NCI-H2196 (cell line): ENCODE results near the gene FOXJ3.

Experiments
- DNase-seq: peaks from one replicate; lab custom pipeline; 2025; ENCODE audit not compliant: unreplicated experiment; lab: John Stamatoyannopoulos, UW

The FOXJ3 gene

DNA sequence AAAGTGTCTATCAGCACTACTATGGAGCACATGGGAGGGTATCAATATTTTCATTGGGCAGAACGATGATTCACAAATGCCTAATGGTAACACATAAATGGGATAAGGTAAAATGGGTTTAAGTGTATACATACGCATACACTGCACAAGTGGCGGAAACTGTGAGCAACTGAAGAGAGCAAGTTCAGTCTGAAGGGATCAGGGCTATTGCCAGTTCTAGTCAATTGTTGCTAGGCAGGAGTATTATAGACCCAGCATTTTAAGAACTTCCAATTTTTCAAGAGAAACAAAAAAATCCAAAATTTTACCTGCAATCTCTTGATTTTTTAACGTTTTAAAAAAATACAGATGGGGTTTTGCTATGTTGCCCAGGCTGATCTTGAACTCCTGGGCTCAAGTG lies 23.1 kb downstream of the FOXJ3 start:
- DNase-seq, result no peak

DNA sequence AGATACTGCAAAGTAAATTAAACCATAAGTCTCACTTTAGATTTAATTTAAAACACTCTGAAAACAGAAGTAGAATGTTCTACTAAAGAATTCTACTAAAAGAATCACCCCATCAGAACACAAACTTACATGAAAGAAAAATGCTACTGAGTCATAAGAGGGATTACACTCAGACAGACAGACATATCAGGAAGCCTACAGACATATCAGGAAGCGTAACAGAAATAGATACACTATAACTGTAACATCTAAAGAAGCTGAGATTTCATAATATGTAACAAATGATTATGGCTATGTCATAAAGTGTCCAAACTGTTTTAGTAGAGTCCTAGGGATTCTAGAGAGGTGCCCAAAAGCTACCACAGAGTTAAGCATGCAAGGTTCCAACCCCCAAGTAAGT lies 23.9 kb downstream of the FOXJ3 start:
- DNase-seq, result no peak

DNA sequence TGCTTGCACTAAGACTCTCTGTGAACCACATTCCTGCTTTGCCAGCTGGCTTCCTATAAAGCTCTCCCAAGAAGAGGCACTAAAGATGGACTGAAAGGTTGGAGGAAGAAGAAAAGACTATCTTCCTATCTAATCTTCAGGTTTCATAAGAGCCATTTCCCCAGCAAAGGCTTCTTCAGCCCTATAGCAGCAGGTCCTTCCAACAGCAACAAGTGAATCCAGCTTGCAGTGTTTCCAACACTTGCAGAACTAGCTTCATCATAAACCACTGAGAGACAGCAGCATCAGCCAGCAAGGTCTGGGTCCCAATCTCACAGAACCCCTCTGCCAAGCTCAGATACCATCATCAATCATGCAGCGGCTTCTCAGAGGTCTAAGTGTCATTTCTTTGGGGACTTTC lies 28.1 kb downstream of the FOXJ3 start:
- DNase-seq, result no peak

DNA sequence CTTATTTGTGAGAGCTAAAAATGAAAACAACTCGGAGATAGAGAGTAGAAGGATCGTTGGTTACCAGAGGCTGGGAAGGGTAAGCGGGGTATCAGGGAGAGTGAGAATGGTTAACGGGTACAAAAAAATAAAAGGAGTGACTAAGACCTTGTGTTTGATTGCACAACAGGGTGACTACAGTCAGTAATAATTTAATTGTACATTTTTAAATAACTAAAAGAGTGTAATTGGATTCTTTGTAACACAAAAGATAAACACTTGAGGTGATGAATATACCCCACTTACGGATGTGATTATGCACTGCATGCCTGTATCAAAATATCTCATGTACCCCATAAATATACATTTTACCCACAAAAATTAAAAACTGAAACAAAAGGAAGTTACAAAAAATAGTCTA lies 29.4 kb downstream of the FOXJ3 start:
- no peak for DNase-seq

DNA sequence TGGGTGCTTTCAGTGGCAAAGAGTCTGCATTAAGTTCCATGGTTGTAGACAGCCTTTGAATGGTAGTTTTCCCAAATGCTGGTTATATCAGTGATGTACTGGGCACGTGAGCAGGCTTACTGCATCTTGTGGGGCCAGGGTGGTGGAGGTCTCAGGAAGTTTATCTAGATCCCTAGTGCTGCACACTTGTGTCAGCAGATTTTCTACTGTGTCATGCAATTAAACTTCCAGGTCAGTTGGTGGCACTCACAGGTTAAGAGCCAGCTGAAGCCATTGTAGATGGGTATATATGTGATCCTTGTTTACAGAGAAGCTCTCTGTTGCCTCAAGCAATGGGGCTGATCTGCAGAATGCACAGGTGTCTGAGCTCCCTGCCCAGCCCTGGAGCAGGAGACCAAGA lies 33.0 kb downstream of the FOXJ3 start:
- no peak for DNase-seq

DNA sequence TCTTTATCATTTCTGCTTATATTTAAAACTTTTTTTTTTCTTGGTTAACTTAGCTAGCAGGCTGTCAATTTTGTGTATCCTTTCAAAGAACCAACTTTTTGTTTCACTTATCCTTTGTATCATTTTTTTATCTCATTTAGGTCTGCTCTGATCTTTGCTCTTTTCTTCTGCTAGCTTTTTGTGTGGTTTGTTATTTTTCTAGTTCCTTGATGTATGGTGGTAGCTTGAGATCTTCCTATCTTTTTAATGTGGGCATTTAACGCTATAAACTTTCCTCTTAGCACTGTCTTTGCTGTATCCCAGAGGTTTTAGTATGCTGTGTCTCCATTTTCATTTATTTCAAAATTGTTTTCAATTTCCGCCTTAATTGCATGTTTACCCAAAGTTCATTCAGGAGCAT lies 36.5 kb downstream of the FOXJ3 start:
- DNase-seq, result no peak

DNA sequence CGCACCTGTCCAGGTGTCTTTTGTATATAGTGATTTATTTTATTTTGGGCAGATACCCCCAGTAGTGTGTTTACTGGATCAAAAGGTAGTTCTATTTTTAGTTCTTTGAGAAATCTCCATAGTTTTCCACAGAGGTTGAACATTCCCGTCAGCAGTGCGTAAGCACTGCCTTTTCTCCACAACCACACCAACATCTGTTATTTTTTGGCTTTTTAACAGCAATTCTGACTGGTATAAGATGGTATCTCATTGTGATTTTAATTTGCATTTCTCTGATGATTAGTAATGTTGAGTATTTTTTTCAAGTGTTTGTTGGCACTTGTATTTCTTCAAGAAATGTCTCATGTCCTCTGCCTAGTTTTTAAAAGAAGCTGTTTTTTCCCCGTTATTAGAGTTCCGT lies 39.2 kb downstream of the FOXJ3 start:
- no peak for DNase-seq

DNA sequence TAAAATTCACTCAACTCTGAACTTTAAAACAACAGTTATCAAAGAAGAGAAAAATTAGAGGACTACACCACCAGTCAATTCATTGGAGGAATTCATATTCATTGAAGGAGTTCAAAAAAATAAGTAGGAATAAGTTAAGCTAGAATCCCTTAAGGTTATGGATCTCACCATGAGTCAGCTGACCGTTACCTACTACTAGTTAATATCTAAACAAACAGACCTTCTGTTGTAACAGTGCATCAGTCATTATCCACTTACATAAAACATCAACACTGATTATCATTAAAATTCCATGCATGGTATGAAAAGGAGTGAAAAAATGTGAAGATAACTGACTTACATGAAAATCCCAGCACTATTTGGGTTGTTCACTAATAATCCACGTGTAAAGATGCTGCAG lies 44.9 kb downstream of the FOXJ3 start:
- DNase-seq, result no peak

DNA sequence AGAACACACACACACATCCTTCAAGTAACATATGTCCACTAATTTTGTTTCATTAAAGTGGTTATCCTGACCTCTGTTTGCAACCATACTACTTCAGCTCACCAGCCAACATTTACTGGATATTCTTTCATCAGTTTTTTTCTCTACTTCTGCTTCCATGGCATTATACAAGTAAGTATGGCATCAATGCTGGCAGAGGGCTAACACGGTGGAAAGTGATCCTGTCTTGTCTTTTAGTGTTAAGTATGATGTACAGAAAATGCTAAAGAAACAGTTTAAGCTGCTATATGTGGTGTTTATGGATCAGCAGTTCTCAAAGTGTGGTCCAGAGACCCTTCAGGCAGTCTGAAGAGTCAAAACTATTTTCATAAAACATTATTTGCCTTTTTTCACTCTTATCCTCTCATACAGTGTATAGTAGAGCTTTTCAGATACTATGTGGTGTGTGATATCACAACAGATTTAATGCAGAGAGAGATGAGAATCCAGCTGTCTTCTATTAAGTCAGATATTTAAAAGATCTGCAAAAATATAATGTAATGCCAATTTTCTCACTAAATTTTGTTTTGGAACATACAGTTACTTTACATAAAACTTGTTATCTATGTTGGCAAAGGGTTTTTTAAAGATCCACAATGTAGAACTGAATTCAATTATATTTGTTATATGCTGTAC lies 46.6 kb downstream of the FOXJ3 start:
- DNase-seq, result no peak

DNA sequence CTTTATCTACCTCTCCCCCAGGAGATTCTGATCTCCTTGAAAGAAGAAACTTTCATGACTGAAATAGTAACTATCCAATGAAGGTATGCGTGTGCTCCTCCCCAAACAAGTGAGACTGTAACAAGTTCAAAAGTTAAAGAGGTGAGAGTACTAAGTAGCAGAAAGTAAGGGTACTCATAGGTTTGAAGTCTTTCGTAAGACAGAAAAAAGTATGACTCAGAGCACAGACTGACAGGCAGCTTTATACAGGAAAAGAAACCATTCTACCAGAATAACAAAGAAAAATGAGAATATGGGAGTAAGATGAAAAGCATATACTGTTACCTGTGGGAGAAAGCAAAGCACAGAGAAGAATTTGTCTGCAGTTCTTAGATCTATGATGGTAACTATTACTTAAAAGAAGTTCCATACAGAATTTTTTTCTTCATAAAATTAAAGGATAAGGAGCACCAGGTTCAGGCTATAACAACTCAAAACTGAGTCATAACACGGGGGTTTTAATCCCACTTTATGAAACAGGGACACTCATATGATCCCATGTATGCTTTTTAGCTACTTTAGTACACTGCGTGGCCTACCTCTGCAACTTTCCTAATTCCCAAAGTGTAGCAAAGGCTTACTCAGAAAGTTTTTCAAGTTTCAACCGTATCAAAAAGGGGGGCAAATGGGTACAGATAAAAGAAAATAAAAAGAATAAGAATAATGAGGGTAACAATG lies 52.0 kb downstream of the FOXJ3 start:
- DNase-seq, result no peak

DNA sequence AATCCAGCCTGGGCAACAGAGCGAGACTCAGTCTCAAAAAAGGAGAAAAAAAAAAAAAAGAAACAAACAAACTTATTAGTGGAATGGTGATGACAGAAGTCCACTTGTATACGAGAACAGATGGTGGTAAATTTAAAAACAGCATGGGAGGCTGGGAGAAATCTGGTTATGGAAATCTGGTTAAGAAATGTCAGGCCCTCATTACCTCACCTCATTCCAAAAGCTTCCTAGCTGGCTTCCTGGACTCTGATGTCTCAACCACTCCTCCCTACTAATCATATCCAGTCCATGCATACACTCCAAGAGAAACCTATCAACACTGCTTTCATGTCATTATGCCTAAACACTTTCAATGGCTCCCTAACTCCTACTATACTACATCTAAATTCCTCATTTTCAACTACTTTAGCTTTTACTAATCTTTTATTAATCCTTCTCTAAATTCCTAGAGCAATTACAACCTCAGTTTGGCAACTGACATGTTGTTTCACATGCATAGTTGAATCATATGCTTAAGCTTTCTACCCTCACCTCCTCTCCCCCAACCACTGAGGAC lies 52.9 kb downstream of the FOXJ3 start:
- DNase-seq, result no peak

DNA sequence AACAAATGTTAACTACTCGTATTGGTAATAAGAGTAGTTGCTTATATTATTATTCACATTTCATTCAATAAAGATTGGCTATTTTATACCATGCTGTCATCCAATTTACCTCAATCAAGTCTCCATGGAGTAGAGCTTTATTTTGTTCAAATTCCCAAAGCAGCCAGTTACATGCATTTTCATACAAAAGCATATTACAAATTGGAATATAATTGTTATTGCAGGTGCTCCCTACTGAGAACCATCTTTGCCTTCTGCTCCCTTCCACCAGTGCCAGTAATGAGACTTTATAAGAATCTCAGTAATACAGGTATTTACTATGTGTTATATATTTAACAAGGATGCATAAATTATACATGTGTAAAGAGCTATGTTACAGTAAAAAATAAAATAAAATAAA lies 54.2 kb downstream of the FOXJ3 start:
- no peak for DNase-seq

DNA sequence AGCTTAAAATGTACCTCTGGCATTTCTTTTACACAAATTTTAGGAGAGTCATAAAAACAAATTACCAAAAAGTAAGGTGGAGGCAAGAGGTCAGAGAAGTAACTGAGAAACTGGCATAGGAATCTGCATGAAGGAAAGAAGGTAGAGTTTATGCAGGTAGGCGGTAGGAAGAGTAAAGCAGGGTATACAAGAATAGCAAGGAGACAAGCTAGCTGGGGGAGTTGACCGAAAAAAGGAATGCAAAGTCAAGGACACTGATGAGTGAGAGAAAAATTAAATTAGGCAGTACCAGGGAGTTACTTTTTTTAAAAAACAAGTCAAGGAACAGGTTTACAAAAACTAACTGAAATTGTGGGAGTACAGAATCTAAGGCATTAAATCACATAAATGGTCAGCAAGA lies 56.0 kb downstream of the FOXJ3 start:
- no peak for DNase-seq

DNA sequence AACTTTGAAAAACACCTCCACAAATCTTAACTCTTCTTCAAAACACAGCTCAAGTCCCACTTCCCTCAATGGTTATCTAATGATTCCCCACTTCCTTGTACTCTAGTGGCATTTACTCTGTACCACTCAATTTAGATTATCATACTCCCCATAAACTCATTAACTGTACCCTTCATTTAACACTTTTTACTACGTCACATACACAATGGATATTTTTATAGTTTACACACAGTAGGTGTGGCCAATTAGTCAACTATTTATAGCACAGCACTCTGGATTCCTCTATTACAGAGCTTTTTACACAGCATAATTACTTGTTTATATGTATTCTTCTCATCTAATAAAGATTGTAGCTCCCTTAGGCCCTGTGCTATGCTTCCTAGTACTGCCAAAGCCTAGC lies 62.1 kb downstream of the FOXJ3 start:
- DNase-seq, result no peak

DNA sequence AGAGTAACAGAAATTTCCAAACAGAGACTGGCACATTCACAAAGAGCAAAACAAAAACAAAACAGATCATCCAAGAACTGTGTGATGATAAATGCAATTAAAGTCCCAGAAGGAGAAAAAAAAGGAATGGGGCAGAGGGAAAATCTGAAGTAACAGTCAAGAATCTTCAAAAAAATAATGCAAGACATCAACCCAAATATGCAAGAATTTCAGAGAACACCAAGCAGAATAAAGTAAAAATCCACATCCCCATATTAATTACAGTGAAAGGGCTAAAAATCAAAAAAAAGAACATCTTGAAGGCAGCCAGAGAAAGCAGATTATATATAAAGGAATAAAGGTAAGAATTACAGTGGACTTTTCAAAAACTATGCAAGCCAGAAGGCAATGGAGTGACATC lies 67.1 kb downstream of the FOXJ3 start:
- DNase-seq, result no peak

DNA sequence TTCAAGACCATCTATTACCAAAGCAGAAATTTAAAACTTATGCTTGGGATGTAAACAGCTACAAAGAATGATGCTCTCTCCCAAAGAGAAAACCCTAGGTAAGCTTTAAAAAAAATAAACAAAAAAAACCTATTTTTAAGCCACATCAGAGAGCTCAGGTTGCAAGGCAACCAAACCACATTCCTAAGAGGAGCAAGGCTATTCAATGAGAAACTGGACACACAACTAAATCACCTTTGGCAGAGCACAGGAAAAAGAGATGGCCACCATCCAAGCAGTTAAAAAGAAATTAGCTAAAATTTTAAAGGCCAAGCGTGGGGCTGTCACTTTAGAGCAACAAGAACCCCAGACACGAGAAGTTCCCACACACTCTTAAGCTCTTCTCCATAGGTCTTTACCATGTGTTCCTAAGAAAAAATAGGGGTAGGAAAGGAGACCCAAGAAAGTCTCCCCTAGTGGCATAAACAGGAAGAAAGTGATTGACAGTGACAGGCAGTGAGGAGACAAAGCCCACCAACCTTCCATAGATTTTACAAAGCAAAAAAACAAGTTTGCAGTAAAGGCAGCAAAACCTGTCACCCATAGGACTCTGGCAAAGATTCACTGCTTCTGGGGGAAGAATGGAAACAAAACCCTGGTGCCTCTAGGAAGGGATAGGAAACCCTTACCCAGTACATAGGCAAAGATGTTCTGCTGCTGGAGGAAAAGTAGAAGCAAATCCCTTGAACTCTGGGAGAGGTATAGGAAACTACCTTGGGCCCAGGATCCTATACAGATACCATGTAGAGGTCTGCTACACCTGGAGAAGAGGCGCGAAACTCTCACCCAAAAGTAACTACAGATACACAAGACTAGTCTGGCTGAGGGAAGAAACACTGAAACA lies 68.5 kb downstream of the FOXJ3 start:
- DNase-seq, result peak; percentile 64

DNA sequence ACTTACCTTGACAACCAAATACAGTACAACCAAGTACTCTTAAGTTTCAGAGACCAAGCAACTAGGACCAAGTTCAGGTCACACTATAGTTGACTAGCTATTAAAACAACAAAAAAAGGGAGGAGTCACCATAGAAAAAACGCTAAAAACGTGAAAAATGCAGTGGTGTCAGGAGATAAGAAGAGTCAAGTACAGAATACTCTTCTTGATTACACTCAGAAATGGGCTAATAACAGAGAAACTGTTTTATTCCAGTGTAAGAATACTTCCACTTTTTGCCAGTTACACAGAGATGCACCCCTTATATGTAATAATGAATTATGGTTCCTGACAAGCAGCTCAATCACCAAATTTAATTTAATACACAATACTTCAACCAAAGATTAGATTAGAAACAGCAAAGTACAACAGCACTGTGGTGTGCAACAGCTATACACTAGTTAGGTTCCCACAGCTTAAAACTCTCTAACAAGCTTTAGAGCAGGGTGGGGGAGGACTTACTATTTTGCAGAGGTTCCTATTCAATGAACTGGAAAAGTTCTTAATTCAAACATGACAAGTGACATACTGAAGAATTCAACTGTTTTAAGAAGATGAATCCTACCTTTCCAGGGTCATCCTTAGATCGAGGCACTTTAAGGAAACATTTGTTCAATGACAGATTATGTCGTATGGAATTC lies 70.4 kb downstream of the FOXJ3 start:
- no peak for DNase-seq

DNA sequence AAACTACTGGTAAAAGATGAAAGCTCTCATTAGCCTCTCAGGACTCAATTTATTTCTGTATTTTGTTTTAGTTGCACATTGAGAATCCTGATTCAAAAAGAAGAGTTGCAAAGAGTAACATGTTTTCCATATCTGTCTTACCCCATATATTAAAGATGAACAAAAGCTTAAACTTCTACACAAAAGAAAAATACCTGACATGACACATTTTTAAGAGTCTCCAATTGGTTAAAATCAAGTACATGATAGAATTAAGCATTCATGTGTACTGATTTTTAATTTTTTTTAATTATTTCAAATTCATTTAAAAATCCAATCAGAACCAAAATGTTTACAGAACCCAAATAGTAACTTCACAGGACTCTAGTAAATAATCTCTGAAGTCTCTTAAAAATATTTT lies 72.0 kb downstream of the FOXJ3 start:
- DNase-seq, result no peak

DNA sequence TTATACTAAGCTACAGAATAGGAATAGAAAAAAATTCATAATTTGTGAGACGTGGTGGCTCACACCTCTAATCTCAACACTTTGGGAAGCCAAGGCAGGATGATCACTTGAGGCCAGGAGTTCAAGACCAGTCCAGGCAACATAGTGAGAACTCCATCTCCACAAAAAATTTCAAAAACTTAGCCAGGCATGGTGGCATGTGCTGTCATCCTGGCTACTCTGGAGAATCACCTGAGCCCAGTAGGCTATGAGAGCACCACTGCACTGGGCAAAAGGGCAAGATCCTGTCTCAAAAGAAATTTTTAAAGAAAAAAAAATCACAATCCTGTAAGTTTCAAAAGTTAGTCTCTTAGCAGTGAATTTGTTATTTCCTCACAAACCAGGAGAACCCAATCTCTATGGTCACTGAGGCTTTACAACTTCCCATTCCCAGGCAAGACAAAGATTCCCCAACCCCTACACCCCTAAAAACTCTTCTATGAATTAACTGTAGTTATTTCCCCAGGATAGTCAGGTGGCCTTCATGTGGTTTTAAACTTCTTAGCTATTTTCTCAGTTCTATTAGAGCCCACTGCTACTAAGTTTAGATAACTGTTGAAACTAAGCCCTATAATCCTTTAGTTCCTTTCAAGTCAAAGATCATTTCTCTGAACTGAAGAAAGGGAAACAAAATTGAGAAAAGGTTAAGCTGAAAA lies 74.5 kb downstream of the FOXJ3 start:
- DNase-seq, result no peak

DNA sequence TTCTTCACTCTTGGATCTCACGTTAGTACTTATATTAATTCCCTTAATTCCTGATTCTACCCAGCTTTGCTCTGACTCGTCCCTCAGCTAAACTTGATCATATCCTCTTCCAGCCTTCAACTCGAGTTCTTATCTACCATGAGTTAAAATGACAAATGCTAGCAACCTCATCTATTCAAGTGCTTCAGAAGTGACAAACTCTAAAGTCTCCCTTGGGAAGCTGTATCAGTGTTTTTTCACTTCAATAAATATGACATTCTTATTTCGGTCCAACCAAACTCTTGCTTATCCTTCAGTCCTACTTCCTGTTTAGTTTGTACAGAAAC lies 75.3 kb downstream of the FOXJ3 start:
- DNase-seq, result peak; percentile 41
